Pancreas (tissue), 10 donors: ENCODE measurements around the gene NUP205. TPM values are rescaled to one million over a fixed set of nuclear protein-coding genes. Genes with fewer than 3 reads are reported as not detected.

ENCODE experiments used
- ATAC-seq, 4 donors: fragments of 200-7000 bp; cut with Tn5 transposase; one replicate each; pipeline versions ENCODE4 v1.8.0 to v1.9.1; 2020; ENCODE audit warnings: mild to moderate bottlenecking in 4 of 4, moderate library complexity in 4 of 4
- DNase-seq, 6 donors: peaks; one replicate each; pipeline ENCODE4 v3.0.0-alpha.2; 2020
- FAIRE-seq: peaks from 2 replicates; lab custom pipeline; 2012; peaks lifted over from hg19 to GRCh38; lab: Jason Lieb, UNC
- H3K27ac ChIP-seq, 4 donors: fragments of 200-600 bp; sonication (generic); 1 replicate in 3 of 4; 2 replicates in 1 of 4; pipeline versions ENCODE4 v1.5.0 to v1.8.0; 2020
- H3K27me3 ChIP-seq, 4 donors: fragments of 200-600 bp; one replicate each; pipeline ENCODE4 v1.8.0; 2021
- H3K36me3 ChIP-seq, 3 donors: fragments of 200-600 bp; sonication (generic) in 1 of 3; one replicate each; pipeline versions ENCODE4 v1.5.0 to v1.8.0; 2020 to 2021
- H3K4me1 ChIP-seq, 3 donors: fragments of 200-600 bp; one replicate each; pipeline ENCODE4 v1.8.0; 2021
- H3K4me3 ChIP-seq, 4 donors: fragments of 200-600 bp; sonication (generic) in 2 of 4; one replicate each; pipeline versions ENCODE4 v1.5.0 to v1.8.0; 2020 to 2021
- H3K9me3 ChIP-seq, 4 donors: fragments of 200-600 bp; one replicate each; pipeline ENCODE4 v1.8.0; 2021
- CTCF ChIP-seq, 4 donors: fragments of 200-600 bp; sonication (generic) in 3 of 4; IDR thresholded peaks; one replicate each; pipeline versions ENCODE4 v1.5.0 to v1.8.0; 2021; ENCODE audit warnings: antibody characterized with exemption in 4 of 4
- WGBS, 2 donors: extraction: QIAGEN DNeasy Blood & Tissue Kit; methylation state at CpG; one replicate each; pipeline ENCODE4 v1.1.7; 2013; 5-methylcytosine and 5-hydroxymethylcytosine counted together
- intact Hi-C, 3 donors: fragments of 100-400 bp; cut with DNase I; formaldehyde crosslinking; loops; one replicate each; pipeline versions ENCODE4 v1.11.1 to v1.14.2; 2022
- polyA plus RNA-seq, 2 donors: library from polyadenylated mRNA; stranded (reverse); fragments of 200-250 nt; gene quantifications; one replicate each; pipeline ENCODE4 v1.2.3, GENCODE V29; 2013
- total RNA-seq, 6 donors: library from RNA; stranded (reverse); fragmentation: NEBNext Ultra II Directional in 4 of 6; extraction: Animal tissue kit (Norgen Biotek cat#: 25700) in 4 of 6; gene quantifications; one replicate each; pipeline versions ENCODE4 v1.2.1 to v1.2.4, GENCODE V29; 2021 to 2023
- donor health status: healthy with polysubstance abuse.
- donor health status: DM: no; HTN: no; CAD: no; lungs with moderate emphysema.
- donor health status: DM: no; HTN: no; CAD: no.
- donor health status: control.
- donor health status: control.
- donor health status: Bipolar disorder and iron deficiency.
- donor health status: DM: yes; HTN: yes; CAD: no.
- donor health status: DM: no; HTN: no; CAD: no.
- donor health status: DM: no; HTN: no; CAD: no.
- donor health status: DM: yes; HTN: yes; CAD: no.

Gene NUP205
- total and polyA plus RNA-seq, 8 donors, result 8.7 to 23.7 (median 14.5) TPM

GRCh38 chr7:135584362-135585353, 26.9 kb downstream of the NUP205 start:
- no peak for TF ChIP-seq CTCF (IDR thresholded peaks at IDR 0.05)
- intact Hi-C loops, result no loop called here
- peaks cover 0 to 48% (median 18%) of the 10 kb centered on the region in 3 donors for H3K36me3 ChIP-seq
- H3K4me3 ChIP-seq, result no peak overlapping the region
- H3K4me1 ChIP-seq, result no peaks in the 10 kb centered on the region
- H3K9me3 ChIP-seq, result no peaks in the 10 kb centered on the region
- FAIRE-seq (no peak), DNase-seq (no peak), ATAC-seq (no peak)
- WGBS, 2 donors, result 91 to 92% methylated on average over 3 of the region's 3 CpGs
- H3K27ac ChIP-seq, result no peak overlapping the region
- H3K27me3 ChIP-seq, result no peaks in the 10 kb centered on the region

GRCh38 chr7:135597181-135597925, 39.6 kb downstream of the NUP205 start:
- Histone ChIP-seq H3K9me3 (no peaks in the 10 kb centered on the region), H3K36me3 (peaks cover 0 to 31% (median 12%) of the 10 kb centered on the region in 3 donors), H3K4me1 (no peaks in the 10 kb centered on the region), H3K4me3 (no peak overlapping the region), H3K27ac (no peak overlapping the region), H3K27me3 (no peaks in the 10 kb centered on the region)
- no peak for TF ChIP-seq CTCF (IDR thresholded peaks at IDR 0.05)
- FAIRE-seq (no peak), ATAC-seq (no peak), DNase-seq (no peak)
- WGBS, 2 donors, result 81 to 88% methylated on average over 2 of the region's 2 CpGs
- intact Hi-C loops, result no loop called here

GRCh38 chr7:135597926-135598305, 40.2 kb downstream of the NUP205 start:
- FAIRE-seq (no peak), ATAC-seq (no peak), DNase-seq (no peak)
- Histone ChIP-seq H3K4me1 (no peaks in the 10 kb centered on the region), H3K4me3 (no peak overlapping the region), H3K9me3 (no peaks in the 10 kb centered on the region), H3K36me3 (peaks cover 0 to 27% (median 8%) of the 10 kb centered on the region in 3 donors), H3K27me3 (no peaks in the 10 kb centered on the region), H3K27ac (no peak overlapping the region)
- intact Hi-C loops, result no loop called here
- no peak for TF ChIP-seq CTCF (IDR thresholded peaks at IDR 0.05)
- WGBS, 2 donors, result 83 to 87% methylated on average over 6 of the region's 6 CpGs

GRCh38 chr7:135599471-135599870, 41.8 kb downstream of the NUP205 start:
- no peak for ATAC-seq
- Histone ChIP-seq H3K4me3 (no peak overlapping the region), H3K36me3 (peaks cover 0 to 19% (median 0%) of the 10 kb centered on the region in 3 donors), H3K27ac (no peak overlapping the region), H3K9me3 (no peaks in the 10 kb centered on the region), H3K4me1 (no peaks in the 10 kb centered on the region), H3K27me3 (no peaks in the 10 kb centered on the region)
- no peak for TF ChIP-seq CTCF (IDR thresholded peaks at IDR 0.05)
- no peak for FAIRE-seq
- intact Hi-C loops, result no loop called here
- DNase-seq, result no peak
